NT2/D1 (cell line): Measurements from ENCODE around the gene PFKM.

Experiments
- DNase-seq: peaks from one replicate; pipeline ENCODE4 v3.0.0-alpha.2; 2011; ENCODE audit warnings: low read depth, low spot score
- H3K27me3 ChIP-seq: 2 replicates; pipeline ENCODE4 v1.6.0; 2011; ENCODE audit warnings: mild to moderate bottlenecking; ENCODE audit not compliant: insufficient read length, insufficient read depth
- H3K36me3 ChIP-seq: 2 replicates; pipeline ENCODE4 v1.6.1; 2011; ENCODE audit warnings: mild to moderate bottlenecking, low read length, mixed read lengths; ENCODE audit not compliant: insufficient read depth, insufficient read length
- H3K4me1 ChIP-seq: 2 replicates; pipeline ENCODE4 v1.5.1; 2011; ENCODE audit not compliant: insufficient read depth, insufficient read length
- H3K4me3 ChIP-seq: 2 replicates; pipeline ENCODE4 v1.5.1; 2011; ENCODE audit warnings: low read depth; ENCODE audit not compliant: insufficient read length
- H3K9ac ChIP-seq: 2 replicates; pipeline ENCODE4 v1.6.0; 2011; ENCODE audit warnings: low read depth; ENCODE audit not compliant: insufficient read length
- H3K9me3 ChIP-seq: 2 replicates; pipeline ENCODE4 v1.5.1; 2011; ENCODE audit warnings: mild to moderate bottlenecking, low read length; ENCODE audit not compliant: insufficient read depth
- SUZ12 ChIP-seq: IDR thresholded peaks from 2 replicates; pipeline ENCODE4 v1.6.1; 2011; ENCODE audit not compliant: insufficient read length, insufficient read depth; ENCODE audit errors: extremely low read depth
- YY1 ChIP-seq: IDR thresholded peaks from 2 replicates; pipeline ENCODE4 v1.6.1; 2011; ENCODE audit not compliant: insufficient read length, insufficient read depth
- ZNF274 ChIP-seq: IDR thresholded peaks from 2 replicates; pipeline ENCODE4 v1.6.1; 2011; ENCODE audit warnings: mild to moderate bottlenecking, low read depth, low read length

The PFKM gene

GRCh38 chr12:48157889-48158370, 38.8 kb downstream of the PFKM start:
- TF ChIP-seq SUZ12 (no peak), ZNF274 (no peak), YY1 (no peak)
- Histone ChIP-seq H3K9me3 (no peaks in the 10 kb centered on the region), H3K4me3 (peak overlapping the region; percentile 94), H3K4me1 (peaks cover 3% of the 10 kb centered on the region), H3K9ac (peak overlapping the region; percentile 80), H3K27me3 (no peaks in the 10 kb centered on the region), H3K36me3 (peaks cover 2% of the 10 kb centered on the region)
- no peak for DNase-seq

DNA sequence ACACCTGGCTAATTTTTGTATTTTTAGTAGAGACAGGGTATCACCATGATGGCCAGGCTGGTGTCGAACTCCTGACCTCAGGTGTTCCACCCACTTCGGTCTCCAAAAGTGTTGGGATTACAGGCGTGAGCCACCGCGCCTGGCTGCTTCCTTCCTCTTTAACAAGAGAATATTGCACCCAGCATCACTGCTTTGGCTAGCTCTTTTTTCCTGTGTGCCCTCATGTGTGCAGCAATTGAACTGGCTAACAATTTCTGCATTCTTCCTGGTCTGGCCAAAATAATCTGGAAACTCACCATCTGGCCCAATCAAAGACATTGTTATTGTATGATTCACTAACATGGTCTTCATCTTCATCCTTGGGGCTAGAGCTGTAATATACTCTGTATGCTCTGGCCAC, 40.9 kb downstream of the PFKM start:
- H3K9ac ChIP-seq = no peak overlapping the region
- no peak for DNase-seq
- H3K4me3 ChIP-seq = no peak overlapping the region
- TF ChIP-seq SUZ12 (no peak), YY1 (no peak), ZNF274 (no peak)
- H3K27me3 ChIP-seq = no peaks in the 10 kb centered on the region
- H3K36me3 ChIP-seq = no peaks in the 10 kb centered on the region
- peaks cover 3% of the 10 kb centered on the region for H3K4me1 ChIP-seq
- H3K9me3 ChIP-seq = no peaks in the 10 kb centered on the region

DNA sequence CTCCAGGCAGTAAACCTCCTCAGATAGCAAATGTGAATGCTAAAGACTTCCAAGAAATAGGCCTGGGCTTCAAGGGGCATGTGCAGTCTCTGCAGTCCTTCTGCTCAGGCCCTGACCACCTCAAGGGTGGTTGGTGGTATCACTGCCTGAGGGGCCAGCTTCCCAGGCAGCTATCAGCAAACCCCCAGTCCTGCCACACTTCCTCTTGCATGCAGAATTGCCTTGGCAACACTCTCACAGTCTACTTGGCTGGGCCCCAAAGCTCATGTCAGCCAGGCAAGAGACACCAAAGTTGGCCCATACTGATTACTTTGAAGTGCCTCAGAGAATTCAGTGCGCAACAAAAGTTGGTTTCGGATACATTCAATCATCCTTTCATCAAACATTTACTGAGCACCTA, 41.6 kb downstream of the PFKM start:
- Histone ChIP-seq H3K27me3 (no peaks in the 10 kb centered on the region), H3K36me3 (no peaks in the 10 kb centered on the region), H3K9me3 (no peaks in the 10 kb centered on the region), H3K9ac (no peak overlapping the region), H3K4me1 (peaks cover 3% of the 10 kb centered on the region), H3K4me3 (no peak overlapping the region)
- no peak for TF ChIP-seq ZNF274
- no peak for TF ChIP-seq SUZ12
- TF ChIP-seq YY1 = no peak
- DNase-seq = no peak

GRCh38 chr12:48163150-48163747, 44.1 kb downstream of the PFKM start:
- Histone ChIP-seq H3K9me3 (no peaks in the 10 kb centered on the region), H3K4me1 (no peaks in the 10 kb centered on the region), H3K9ac (no peak overlapping the region), H3K4me3 (no peak overlapping the region), H3K27me3 (no peaks in the 10 kb centered on the region), H3K36me3 (no peaks in the 10 kb centered on the region)
- TF ChIP-seq YY1 (no peak), ZNF274 (no peak), SUZ12 (no peak)
- no peak for DNase-seq

- no peak for DNase-seq
- H3K4me1 ChIP-seq = no peaks in the 10 kb centered on the region
- TF ChIP-seq ZNF274 (no peak), SUZ12 (no peak), YY1 (no peak)
- H3K9me3 ChIP-seq = no peaks in the 10 kb centered on the region
- H3K9ac ChIP-seq = no peak overlapping the region
- no peaks in the 10 kb centered on the region for H3K27me3 ChIP-seq
- H3K4me3 ChIP-seq = no peak overlapping the region
- no peaks in the 10 kb centered on the region for H3K36me3 ChIP-seq
Measured at GRCh38 chr12:48164451-48164850, 45.3 kb downstream of the PFKM start.

DNA sequence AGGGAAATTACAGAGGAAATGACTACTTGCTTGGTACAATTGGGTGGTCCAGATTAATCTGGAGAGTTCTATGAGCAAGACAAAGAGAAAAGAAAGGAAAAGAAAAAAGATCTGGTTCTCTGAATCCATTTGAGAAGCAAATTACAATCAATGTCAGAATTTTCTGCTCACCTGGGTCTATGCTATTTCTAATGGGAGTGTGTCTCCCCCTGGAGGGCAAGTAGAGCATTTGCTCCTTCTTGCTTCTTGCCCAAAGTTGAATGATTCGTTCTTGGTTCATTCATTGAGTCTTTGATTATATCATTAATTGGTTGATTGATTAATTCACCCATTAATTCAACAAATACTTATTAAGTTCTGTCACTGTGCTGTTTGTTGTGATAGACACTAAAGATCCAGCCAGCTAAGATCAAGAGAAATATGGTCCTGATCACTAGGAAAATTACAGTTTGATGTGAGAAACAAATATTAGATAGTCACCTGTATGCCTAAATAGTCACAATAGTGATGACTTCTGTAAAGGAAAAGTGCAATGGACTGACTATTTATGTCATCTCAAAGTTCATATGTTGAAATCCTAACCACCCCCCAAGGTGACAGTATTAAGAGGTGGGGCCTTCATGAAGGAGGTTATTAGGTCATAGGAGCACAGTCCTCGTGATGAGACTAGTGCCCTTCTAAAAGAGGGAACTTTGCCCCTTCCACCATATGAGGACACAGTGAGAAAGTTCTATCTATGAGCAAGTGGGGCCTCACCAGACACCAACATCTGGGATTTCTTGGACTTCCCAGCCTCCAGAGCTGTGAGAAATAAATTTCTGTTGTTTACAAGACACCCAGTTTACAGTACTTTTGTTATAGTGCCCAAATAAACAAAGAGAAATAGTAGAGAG, 46.2 kb downstream of the PFKM start:
- H3K36me3 ChIP-seq = no peaks in the 10 kb centered on the region
- no peak for TF ChIP-seq YY1
- no peak for TF ChIP-seq ZNF274
- no peak for TF ChIP-seq SUZ12
- no peak overlapping the region for H3K9ac ChIP-seq
- no peaks in the 10 kb centered on the region for H3K4me1 ChIP-seq
- H3K4me3 ChIP-seq = no peak overlapping the region
- H3K27me3 ChIP-seq = no peaks in the 10 kb centered on the region
- H3K9me3 ChIP-seq = no peaks in the 10 kb centered on the region
- DNase-seq = peak; percentile 52

GRCh38 chr12:48169011-48169410, 49.8 kb downstream of the PFKM start:
- TF ChIP-seq YY1 (no peak), SUZ12 (no peak), ZNF274 (no peak)
- Histone ChIP-seq H3K9ac (no peak overlapping the region), H3K9me3 (no peaks in the 10 kb centered on the region), H3K4me1 (no peaks in the 10 kb centered on the region), H3K27me3 (no peaks in the 10 kb centered on the region), H3K36me3 (no peaks in the 10 kb centered on the region), H3K4me3 (no peak overlapping the region)
- no peak for DNase-seq
